NCI-H2107 treated with DMSO at 0.1 percent for 48 hours (cell line): ENCODE data around the gene ECHDC3.

Source experiments
- DNase-seq: peaks from one replicate; lab custom pipeline; 2025; ENCODE audit not compliant: unreplicated experiment; lab: John Stamatoyannopoulos, UW

ECHDC3 gene

DNA sequence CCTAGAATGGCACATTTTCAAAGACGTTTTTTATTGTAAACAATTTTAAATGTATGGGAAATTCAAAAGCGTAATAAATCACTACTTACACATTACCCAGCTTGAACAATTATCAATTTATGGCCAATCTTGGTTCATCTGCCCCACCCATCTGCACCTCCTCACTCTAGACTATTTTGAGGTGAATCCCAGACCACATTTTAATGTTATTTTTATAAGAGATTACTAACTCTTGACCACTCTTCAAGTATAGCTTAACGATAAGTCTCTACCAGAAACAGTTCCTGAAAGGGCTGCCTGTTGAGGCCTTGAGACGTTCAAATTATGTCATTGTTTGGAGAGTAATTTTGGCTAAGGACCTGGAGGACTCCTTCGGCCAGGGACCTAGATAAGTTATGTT, 33.2 kb downstream of the ECHDC3 start:
- DNase-seq = no peak

DNA sequence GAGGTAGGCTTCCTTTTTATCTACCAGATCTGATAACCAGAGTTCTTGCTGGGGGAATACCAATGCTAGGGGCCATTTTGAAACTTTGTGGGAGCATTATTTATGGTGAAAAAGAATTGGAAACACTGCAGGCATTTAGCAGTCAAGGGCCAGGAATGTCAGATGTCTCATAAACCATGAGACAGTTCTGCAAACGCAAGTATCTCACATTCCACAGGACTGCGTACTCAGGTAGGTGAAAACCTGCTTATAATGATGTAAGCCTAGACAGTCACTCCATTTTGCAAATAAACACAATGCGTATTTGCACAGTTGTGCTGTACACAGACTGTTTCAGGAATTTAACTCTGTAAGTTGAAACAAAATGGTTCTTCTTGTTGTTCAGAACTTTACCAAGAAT, 33.9 kb downstream of the ECHDC3 start:
- DNase-seq = no peak

DNA sequence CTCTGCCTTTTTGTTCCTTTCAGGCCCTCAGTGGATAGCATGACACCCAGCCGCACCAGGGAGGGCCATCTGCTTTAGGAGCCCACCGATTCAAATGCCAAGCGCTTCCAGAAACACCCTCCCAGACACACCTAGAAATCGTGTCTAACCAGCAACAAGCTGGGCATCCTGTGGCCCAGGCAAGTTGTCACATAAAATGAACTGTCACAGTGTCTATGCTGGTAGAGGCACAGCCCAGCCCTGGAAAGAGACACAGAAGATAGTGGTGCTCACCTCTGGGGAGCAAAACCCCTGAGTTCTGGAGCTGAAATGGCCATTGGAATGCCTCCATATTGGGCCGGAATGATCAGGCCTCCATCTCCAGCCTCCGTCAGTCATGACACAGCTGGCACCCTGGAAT, 38.9 kb downstream of the ECHDC3 start:
- no peak for DNase-seq

DNA sequence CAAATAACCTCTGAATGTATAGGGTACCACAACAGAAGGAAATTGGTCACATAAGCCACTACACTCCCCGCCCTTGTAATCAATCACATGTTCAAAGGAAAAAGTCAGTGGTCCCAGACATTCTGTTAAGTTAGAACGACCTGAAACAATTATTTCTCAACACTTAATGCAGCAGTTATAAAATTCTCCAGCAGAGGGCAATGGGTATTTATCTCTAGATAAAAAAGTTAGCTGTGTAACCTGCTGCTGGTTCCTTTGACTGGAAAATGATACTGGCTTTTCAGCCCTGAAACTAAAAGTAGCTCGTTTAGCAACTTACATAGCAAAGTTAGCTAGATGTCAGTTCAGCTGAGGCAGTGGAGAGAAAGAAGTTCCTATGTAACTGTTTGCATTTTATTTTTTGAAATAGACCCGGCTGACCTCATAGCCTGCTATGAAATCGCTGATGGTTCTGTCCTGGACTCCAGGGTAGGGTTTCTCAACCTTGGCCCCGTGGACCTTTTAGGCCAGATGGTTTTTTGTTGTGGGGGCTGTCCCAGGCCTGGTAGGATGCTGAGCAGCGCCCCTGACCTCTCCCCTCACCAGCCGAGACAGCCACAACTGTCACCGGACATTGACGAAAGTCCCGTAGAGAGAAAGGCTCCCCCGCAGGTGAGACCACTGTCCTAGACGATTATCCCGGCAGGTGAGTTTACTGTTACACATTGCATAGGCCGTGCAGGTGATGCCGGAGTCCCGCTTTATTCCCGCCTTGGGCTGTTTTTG, 40.8 kb downstream of the ECHDC3 start:
- DNase-seq = peak; percentile 47

DNA sequence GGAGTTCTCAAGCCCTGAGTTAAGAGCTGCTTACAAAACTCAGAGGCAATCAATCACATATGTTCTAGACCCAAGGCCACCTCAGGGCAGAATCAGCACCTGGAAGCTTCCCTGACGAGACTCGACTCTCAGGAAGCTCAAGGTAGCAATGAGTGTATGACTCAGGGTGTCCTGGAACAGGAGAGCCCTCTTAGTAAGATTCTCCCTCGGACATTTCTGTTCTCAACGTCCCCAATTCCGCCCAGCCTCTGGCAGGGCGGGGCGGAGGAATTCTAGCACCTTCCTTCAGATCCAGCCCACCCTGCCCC, 41.3 kb downstream of the ECHDC3 start:
- no peak for DNase-seq

DNA sequence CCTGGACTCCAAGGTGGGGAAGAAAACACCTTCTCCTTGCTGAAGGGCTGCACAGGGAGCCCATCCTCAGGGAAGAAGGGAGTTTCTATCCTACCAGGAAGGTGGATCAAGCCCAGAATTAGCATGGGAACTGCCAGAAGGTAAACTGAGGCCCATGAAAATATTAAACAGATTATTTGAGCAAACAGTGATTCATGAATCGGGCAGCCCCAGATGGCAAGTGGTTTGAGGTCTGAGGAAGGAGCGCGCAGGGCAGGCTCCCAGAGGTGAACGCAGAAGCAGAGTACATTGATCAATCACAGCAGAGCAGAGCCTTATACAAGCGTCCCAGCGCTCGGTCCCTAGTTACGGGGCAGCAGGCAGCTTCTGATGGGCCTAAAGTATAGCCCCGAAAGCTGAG, 45.2 kb downstream of the ECHDC3 start:
- DNase-seq = no peak

DNA sequence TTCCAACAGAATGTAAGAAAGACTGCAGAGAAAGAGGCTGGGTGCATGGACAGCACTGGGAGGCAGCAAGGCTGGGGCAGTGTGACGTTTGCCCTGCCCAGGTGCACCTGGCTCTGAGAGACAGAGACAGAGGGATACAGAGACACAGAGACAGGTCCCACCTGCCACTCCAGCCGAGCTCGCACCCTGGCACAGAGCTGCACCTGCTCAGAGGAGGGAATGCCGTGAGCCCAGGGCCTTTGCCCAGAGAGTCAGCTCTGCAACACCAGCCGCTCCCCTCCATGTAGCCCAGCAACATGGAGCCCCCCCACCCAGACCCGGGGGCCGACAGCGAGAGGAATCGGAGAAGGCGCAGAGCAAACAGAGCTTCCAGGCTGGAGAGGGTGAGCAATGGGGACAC, 45.7 kb downstream of the ECHDC3 start:
- DNase-seq = no peak

DNA sequence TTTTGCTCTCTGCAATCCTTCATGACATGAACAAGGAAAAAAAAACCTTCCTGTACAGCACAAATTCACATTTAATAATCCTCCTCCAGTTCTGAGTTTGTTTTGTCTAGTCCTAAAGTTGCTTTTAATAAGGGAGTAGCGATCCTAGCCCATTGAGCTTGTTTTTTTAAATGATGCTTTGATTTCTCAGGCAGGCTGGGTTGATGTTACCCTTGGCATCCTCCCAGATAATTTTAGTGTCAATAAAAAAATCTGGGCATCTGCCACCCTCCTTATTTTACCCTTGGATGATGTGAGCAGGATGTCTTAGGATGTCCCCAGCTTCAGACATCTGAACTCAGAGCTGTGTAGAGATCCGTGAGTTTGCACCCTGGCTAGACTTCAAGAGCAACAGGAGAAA, 47.1 kb downstream of the ECHDC3 start:
- no peak for DNase-seq

DNA sequence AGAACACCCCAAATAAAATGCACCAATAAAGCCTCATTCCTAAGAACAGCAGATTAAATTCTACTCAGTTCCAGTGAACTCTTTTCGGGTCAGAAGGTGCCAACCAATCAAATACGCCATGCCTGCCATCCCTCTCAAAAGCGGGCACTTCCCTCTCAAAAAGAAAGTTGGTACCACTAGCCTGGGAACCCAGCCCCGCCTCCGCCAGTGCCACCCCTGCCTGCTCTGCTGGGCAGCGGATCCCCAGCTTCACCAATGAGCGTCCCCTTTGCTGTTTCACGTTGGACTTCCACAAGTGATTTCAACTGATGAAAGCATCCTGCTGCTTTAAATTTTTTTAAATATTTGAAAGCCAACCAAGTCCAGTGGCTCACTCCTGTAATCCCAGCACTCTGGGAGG, 47.8 kb downstream of the ECHDC3 start:
- no peak for DNase-seq

DNA sequence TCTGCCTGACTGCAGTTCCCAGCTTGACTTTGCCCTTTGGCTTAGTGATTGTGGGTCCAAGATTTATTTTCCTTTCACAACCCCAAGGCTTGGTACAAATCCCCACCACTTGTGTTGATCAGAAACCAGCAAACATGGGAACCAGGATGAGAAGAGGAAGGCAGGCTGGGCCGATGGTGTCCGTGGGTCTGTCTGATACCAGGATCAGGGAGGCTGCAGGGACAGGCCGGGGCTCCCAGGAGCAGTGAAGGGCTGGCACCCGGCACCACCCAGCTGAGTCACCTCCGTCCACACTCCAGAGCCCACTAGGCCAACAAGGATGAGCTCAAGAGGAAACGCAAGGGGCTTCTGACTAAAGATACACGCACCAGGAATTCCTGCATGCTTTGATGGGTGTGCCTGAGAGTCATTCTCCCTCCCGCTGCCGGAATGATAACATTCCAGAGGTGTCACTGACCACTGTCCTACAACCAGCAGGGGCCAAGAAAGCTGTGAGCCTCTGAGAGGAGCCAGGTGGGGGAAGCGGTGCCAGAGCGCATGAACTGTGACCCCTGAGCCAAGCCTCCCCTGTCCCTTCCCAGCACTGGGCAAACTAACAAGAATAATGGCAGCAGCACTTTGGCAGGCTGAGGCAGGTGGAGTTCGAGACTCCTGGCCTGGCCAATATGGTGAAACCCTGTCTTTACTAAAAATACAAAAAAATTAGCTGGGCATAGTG, 51.7 kb downstream of the ECHDC3 start:
- DNase-seq = no peak

DNA sequence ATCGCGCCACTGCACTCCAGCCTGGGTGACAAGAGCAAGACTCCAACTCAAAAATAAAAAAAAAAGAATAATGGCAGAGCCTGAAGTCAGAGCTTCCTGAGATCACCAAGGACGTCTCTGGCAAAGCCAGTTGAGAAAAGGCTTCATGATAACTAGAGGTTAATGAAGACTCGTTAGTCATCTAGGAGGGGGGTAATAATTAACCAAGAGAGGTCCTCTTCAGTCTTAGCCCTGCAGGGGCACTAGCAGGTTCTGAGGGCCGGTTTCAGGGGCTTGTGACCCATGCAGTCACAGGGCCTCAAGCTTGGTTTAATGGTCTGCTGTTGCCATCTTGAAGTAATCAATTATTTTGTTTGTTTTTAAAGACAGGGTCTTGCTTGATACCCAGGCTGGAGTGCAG, 52.4 kb downstream of the ECHDC3 start:
- no peak for DNase-seq

DNA sequence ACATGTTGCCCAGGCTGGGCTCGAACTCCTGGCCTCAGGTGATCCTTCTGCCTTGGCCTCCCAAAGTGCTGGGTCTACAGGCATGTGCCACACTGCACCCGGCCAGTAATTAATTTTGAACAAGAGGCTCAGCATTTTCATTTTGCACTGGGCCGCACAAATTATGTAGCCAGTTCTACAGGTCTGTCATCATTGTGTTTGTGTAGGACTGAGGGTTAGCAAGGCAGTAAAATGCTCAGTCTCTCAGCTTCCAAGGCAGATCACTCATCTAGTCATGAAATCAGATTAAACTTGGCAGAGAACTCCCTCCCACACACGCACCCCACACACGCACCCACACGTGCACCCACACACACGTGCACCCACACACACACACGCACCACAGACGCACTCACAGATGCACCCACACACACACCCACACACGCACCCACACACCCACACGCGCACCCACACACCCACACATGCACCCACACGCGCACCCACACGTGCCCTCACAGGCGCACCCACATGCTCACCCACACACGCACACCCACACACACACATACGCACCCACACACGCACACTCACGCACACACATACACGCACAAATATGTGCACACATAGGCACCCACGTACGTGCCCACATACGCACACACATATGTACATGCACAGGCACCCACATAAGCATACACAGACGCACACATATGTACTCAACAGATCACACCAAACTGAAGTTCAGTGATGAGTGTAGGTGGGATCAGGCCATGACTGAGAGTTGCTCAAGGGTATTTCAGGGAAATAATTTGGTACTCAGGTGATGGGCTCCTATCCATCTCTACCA, 53.1 kb downstream of the ECHDC3 start:
- DNase-seq = no peak

DNA sequence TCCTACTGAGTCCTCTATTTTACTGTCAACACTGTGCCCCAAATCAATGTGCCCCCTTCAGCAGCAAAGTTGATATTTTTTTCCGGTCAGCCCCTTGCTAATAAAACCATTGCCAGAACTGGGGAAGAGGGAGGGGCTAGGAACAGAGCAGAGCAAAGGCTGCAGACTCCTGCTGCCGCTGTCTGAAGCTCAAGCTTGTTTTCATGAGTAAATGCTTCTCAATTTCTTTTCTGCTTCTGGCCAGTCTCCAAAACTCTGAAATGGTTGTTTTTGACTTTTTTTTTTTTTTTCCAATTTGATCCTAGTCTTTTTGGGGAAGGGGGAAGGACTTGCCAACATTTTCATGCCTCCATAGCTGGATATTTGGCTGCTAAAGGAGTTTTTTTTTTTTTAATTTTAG, 54.3 kb downstream of the ECHDC3 start:
- no peak for DNase-seq

DNA sequence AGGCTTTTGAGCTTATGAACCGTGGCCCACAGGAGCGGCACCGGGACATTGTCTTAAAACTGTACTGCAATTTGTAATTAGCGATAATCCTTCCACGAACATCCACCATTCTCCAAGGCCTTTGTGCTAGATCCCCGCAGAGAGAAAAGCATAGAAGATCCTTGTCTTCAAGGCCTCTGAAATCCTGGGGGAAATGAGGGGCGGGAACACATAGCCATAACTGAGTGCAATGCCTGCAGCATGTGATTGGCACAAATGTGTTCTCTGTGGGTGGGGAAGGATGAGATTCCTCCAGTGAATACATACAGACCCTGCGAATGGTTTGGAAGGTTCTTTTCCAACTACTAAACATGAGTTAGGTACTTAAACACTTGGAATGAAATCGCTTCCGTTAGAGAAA, 55.1 kb downstream of the ECHDC3 start:
- DNase-seq = no peak

DNA sequence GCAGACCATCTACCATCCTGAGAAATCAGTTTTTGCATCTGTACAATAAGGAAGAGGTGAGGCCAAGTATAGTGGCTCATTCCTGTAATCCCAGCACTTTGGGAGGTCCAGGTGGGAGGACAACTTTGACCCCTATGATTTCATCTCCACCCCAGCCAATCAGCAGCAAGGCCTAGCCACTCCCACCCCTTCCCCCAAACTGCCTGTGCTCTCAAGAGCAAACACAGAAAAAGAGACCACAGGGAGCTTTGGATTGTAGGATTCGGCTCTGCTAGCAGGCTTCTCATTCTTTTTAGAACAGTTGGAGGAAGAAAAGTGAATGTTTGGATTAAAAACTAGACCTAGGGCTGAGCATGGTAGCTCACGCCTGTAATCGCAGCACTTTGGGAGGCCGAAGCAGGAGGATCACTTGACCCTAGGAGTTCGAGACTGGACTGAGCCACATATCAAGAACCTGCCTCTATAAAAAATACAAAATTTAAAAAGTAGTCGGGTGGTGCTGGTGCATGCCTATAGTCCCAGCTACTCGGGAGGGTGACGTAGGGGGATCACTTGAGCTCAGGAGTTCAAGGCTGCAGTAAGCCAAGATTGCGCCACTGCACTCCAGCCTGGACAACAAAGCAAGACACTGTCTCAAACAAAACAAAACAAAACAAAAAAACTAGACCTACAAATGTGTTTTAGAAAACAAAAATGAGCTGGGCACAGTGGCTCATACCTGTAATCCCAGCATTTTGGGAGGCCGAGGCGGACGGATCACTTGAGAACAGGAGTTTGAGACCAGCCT, 55.9 kb downstream of the ECHDC3 start:
- no peak for DNase-seq

DNA sequence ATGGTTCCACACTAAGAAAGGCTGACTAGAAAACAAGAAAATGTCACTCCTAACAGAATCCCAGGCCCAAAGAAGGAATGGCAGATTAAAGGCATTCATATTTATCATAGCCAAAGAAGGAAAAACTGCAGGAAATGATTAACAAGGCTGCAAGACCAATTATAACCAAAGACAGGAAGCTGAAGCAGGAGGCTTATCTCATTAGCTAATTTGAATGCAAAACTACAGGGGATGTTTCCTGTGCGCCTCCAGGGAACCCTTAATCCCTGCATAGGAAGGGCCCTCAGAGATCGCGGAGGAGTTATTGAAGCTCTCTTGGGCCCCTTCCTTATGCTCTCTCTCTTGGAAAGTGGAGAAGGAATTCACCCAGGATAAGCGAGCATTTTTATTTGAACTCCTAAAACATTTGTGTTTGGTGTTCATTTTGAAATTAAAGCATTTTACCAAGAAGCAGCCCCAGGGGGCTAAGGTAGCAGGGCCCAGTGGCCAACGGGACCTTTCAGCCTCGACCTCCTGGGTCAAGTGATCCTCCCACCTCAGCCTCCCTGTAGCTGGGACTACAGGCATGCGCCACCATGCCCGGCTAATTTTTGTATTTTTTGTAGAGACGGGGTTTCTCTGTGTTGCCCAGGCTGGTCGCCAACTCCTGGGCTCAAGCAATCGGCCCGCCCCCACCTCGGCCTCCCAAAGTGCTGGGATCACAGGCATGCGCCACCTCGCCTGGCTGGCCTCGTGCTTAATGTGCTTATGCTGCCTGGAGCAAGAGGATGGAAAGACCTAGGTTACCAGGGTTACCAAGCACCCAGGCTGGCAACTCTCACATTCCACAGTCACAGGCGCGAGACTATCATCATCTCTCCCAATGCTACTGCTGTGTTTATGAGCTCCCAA, 56.9 kb downstream of the ECHDC3 start:
- no peak for DNase-seq

DNA sequence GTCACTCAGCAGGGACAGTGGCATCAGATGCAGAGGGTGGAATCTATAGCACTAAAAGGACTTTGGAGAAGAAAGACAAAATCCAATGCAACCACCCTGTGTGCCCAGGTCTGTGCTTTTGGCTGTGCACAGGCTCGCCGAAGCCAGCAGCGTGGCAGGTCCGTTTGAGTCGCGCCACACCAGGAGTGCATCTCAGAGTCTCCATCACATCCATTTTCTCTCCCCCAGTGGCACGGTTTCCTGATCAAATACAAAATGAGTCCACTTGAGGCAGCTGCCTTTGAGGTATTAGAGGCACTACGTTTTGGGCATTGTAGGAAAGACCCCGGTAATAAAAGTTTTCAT, 57.5 kb downstream of the ECHDC3 start:
- no peak for DNase-seq

DNA sequence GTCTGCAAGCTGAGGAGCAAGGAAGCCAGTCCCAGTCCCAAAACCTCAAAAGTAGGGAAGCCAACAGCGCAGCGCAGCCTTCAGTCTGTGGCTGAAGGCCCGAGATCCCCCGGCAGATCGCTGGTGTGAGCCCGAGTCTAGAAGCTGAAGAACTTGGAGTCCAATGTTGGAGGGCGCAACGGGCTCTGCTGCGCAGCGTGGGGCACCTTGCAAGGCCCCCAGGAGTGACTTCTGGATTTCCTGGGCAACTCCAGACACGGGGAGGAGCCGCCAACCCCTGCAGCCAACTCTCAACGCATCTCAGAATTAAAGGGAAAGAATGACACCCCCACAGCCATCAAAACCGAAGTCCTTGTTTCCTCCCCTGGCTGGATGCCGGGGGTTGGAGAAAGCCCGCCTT, 62.2 kb downstream of the ECHDC3 start:
- DNase-seq = no peak

DNA sequence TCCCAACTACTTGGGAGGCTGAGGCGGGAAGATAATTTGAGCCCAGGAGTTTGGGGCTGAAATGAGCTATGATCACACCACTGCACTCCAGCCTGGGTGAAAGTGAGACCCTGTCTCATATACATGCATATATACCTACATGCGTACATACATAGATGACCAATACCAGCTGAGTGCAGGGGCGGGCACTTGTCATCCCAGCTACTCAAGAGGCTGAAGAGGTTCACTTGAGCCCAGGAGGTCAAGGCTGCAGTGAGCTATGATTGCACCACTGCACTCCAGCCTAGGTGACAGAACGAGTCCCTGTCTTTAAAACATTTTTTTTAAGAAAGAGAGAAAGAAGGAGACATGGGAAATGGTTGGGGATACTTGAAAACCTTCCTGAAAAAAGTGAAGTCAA, 63.6 kb downstream of the ECHDC3 start:
- DNase-seq = no peak

DNA sequence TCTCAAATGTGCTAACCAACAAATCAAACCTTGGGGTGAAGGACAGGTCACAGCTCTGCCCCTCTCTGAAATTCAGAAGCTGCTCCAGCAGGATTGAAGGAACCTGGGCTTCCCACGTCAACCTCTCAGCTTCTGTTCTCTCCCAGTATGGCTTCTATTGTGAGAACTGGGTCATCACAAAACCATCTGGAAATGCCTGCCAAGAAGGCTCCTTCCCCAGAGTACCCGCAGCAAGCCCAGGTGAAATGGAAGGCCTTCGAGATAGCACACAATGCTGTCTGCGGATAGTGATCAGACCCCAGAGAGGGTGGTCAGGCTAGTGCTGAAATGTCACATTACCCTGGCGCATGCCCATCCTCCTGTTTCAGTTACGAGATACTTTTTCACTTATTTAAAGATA, 64.5 kb downstream of the ECHDC3 start:
- DNase-seq = no peak

DNA sequence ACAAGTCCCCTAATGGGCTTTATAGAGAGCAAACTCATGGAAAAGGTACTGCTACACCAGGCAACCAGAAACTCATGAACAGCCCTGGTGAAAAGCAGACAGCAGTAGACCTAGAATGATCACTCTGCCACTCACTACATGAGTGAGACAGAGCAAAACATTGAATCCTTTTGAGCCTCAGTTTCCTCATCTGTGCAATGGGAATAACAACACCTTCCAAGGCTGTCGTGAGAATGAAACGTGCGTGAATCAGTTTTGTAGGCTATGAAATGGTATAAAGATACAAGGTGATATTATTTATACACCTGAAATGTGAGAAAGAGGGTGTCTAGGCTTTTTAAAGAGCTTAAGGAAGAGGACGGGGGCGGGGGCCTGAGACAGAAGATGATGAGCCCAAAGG, 66.6 kb downstream of the ECHDC3 start:
- no peak for DNase-seq
